OCI-M2 (cell line): ENCODE measurements around the gene PIM2.
"Not testable (repeated sequence)": the region's sequence is repeated elsewhere in the genome, so short reads cannot be mapped to it uniquely, and the experiment has no call there.

Experiments
- DNase-seq: peaks from one replicate; lab custom pipeline; 2025; ENCODE audit not compliant: unreplicated experiment; lab: John Stamatoyannopoulos, UW

PIM2 gene

DNA sequence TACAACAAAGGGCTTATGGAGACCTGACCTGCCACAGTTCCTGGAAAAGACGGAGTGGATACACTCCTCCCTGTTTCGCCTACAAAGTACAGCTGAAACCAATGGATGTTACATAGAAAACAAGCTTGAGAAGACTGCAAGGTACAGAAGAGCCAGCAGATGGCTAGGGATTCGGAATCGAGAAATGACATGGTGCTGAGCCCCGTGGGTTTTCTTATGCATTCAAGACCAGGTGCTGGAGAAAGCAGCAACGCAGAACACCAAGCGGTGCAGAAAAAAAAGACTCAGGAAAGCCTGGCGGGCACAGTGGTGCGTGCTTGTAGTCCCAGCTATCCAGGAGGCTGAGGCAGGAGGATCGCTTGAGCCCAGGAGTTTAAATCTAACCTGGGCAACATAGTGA lies 35.1 kb downstream of the PIM2 start:
- DNase-seq, result no peak

DNA sequence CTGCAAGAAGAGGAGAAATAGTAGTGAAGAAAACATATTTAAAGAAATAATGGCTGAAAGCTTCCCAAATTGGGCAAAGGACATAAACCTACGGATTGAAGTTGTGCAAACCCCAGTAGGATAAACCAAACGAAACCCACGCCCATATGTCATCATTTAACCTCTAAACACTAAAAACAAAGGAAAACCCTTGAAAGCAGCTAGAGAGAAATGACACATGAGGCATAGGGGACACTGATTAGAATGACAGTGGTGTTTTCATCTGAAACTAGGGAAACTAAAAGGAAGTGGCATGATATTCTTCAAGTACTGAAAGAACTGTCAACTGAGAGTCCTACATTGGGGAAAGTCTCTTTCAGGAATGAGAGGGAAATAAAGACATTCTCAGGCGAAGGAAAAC lies 41.9 kb downstream of the PIM2 start:
- not testable (repeated sequence) for DNase-seq

GRCh38 chrX:48872017-48872416 lies 46.8 kb downstream of the PIM2 start:
- DNase-seq, result not testable (repeated sequence)

DNA sequence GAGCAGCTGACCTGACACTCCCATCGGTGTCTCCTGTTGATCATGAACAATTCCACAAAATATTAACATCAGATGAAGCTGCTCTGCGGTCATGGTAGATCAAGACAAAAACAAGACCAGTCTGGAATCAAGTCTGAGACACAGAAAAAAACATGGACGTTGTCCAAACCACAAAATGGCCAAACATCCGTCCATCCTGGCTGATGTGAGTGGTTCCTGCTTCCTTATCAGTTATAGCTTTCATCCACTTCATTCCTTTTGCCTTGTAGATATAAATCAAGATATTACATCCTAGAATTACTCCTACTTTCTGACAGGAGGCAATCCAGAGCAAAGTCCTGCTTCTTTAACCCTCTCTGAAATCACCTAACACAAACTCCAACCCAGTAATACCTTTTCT lies 54.6 kb downstream of the PIM2 start:
- no peak for DNase-seq
